ENCODE results near the gene LCMT2. TPM values are rescaled to one million over a fixed set of nuclear protein-coding genes. Genes with fewer than 3 reads are reported as not detected.

LCMT2 gene
- total and polyA plus RNA-seq, 10 of the 15 experiments (the other 5 are each of a cell fraction or from before 2014, with no cell fraction given) = 2.1 to 17.2 (median 14.9) TPM

- CTCF ChIA-PET = interaction anchor here (1.3 kb wide), 1 partner anchor 40 kb away, joined by 4 read pairs; no protein-coding TSS in a partner anchor
- H3K79me2 ChIP-seq (ENCODE audit: control insufficient read depth, insufficient read depth, low read length) = peaks cover 17% of the 10 kb centered on the region
- FAIRE-seq (no peak), ATAC-seq (peak; percentile 10; the same call in 1 of the 3 replicates), DNase-seq (ENCODE audit: low read depth, low spot score) (no peak)
- no peaks in the 10 kb centered on the region for H4K20me1 ChIP-seq (ENCODE audit: control insufficient read depth, insufficient read depth)
- intact Hi-C loops (cut with micrococcal nuclease; ENCODE audit: unreplicated experiment) = no loop called here
- RAD21 ChIA-PET (ENCODE audit: unreplicated experiment) = no interaction called here
- POLR2A ChIA-PET = interaction anchor here (1.1 kb wide), 1 partner anchor 100 kb away, joined by 7 read pairs; no protein-coding TSS in a partner anchor
- WGBS (ENCODE audit: insufficient coverage, insufficient replicate concordance, low lambda C conversion rate, missing lambda C conversion rate) = 8% methylated on average over 6 of the region's 6 CpGs
- H2AFZ ChIP-seq (ENCODE audit: control insufficient read depth, low read depth, low read length) = no peak overlapping the region
- H3K9ac ChIP-seq (ENCODE audit: control insufficient read depth, insufficient read depth, low read length) = no peak overlapping the region
- peaks cover 0 to 8% of the 10 kb centered on the region in 2 experiments; a peak in 2 of 4 replicates for H3K36me3 ChIP-seq (ENCODE audit: control insufficient read depth in 2 of 2, insufficient read depth in 2 of 2, low read length in 1 of 2)
- TF ChIP-seq SREBF1 (IDR thresholded peaks at IDR 0.05; ENCODE audit: low read length) = no peak
- no peak for TF ChIP-seq BCLAF1 (IDR thresholded peaks at IDR 0.05)
- TF ChIP-seq MYB (IDR thresholded peaks at IDR 0.05; ENCODE audit: borderline replicate concordance, low read depth, low read length) = no peak
- TF ChIP-seq JUNB (IDR thresholded peaks at IDR 0.05) = no peak
- no peak for TF ChIP-seq PAX5 (IDR thresholded peaks at IDR 0.05; ENCODE audit: borderline replicate concordance, low read depth, low read length)
- no peak for TF ChIP-seq NFYB (IDR thresholded peaks at IDR 0.05; ENCODE audit: insufficient read depth, low read depth, low read length)
- no peak for TF ChIP-seq EZH2 (IDR thresholded peaks at IDR 0.05; ENCODE audit: borderline replicate concordance, control insufficient read depth, low read depth, low read length)
- TF ChIP-seq, protein P1, sequence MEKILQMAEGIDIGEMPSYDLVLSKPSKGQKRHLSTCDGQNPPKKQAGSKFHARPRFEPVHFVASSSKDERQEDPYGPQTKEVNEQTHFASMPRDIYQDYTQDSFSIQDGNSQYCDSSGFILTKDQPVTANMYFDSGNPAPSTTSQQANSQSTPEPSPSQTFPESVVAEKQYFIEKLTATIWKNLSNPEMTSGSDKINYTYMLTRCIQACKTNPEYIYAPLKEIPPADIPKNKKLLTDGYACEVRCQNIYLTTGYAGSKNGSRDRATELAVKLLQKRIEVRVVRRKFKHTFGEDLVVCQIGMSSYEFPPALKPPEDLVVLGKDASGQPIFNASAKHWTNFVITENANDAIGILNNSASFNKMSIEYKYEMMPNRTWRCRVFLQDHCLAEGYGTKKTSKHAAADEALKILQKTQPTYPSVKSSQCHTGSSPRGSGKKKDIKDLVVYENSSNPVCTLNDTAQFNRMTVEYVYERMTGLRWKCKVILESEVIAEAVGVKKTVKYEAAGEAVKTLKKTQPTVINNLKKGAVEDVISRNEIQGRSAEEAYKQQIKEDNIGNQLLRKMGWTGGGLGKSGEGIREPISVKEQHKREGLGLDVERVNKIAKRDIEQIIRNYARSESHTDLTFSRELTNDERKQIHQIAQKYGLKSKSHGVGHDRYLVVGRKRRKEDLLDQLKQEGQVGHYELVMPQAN (conservative IDR thresholded peaks at IDR 0.05) = no peak
- no peak for TF ChIP-seq BRCA1 (IDR thresholded peaks at IDR 0.05; ENCODE audit: low read depth, low read length)
- no peaks in the 10 kb centered on the region for H3K9me3 ChIP-seq (replicated peaks; ENCODE audit: control insufficient read depth, insufficient read depth, low read length)
- H3K4me1 ChIP-seq (ENCODE audit: control insufficient read depth, insufficient read depth, low read length) = peaks cover 11% of the 10 kb centered on the region
- SMC1A ChIA-PET (ENCODE audit: uncharacterized antibody, unreplicated experiment) = interaction anchor here (0.8 to 2.8 kb wide), 3 partner anchors 10 to 321 kb away, joined by 3 to 9 read pairs (median 6); no protein-coding TSS in a partner anchor
- no peak overlapping the region for H3K27ac ChIP-seq (ENCODE audit: control insufficient read depth, insufficient read depth)
- in situ Hi-C loops (cut with MboI) = no loop called here
- H3K4me2 ChIP-seq (ENCODE audit: control insufficient read depth, insufficient read depth) = 0 out of 2 replicates have a peak overlapping the region, but pooled peaks have one; percentile 29
- H3K4me3 ChIP-seq = no peak overlapping the region
- no peaks in the 10 kb centered on the region for H3K27me3 ChIP-seq (replicated peaks in 1 of 2; ENCODE audit: control insufficient read depth in 2 of 2, insufficient read depth in 2 of 2, low read length in 1 of 2)
- BruUV-seq (replicated peaks) = no TSS peak
Observed at GRCh38 chr15:43325039-43325684, 5.2 kb downstream of the LCMT2 start.

Data from GM12878 (cell line).